Measurements from ENCODE around the gene BRD4.

DNA sequence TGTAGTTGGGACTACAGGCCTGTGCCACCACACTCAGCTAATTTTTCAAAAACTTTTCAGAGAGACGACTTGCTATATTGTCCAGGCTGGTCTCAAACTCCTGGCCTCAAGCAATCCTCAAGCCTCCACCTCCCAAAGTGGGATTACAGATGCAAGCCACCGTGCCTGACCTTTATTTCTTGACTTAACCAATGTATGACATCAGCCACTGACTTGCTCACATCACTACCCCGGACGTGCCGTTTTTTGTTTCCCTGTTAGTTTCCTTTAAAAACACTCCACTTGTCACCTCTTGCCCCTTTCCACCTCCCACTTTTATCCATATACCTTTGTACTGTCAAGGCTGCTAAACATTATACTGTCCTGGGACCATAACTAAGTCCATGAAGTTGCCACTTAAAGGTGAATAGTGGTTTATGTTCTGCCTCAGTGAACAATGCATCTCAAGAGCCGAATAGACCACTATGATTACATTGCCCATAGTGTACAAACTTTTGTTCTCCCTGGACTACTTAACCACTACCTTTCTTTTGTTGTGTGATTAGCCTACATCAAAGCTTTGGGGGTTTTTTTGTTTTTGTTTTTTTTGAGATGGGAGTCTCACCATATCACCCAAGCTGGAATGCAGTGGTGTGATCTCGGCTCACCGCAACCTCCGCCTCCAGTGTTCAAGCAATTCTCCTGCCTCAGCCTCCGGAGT is 97.8 kb downstream of the BRD4 start:
- TF ChIP-seq, protein P1, sequence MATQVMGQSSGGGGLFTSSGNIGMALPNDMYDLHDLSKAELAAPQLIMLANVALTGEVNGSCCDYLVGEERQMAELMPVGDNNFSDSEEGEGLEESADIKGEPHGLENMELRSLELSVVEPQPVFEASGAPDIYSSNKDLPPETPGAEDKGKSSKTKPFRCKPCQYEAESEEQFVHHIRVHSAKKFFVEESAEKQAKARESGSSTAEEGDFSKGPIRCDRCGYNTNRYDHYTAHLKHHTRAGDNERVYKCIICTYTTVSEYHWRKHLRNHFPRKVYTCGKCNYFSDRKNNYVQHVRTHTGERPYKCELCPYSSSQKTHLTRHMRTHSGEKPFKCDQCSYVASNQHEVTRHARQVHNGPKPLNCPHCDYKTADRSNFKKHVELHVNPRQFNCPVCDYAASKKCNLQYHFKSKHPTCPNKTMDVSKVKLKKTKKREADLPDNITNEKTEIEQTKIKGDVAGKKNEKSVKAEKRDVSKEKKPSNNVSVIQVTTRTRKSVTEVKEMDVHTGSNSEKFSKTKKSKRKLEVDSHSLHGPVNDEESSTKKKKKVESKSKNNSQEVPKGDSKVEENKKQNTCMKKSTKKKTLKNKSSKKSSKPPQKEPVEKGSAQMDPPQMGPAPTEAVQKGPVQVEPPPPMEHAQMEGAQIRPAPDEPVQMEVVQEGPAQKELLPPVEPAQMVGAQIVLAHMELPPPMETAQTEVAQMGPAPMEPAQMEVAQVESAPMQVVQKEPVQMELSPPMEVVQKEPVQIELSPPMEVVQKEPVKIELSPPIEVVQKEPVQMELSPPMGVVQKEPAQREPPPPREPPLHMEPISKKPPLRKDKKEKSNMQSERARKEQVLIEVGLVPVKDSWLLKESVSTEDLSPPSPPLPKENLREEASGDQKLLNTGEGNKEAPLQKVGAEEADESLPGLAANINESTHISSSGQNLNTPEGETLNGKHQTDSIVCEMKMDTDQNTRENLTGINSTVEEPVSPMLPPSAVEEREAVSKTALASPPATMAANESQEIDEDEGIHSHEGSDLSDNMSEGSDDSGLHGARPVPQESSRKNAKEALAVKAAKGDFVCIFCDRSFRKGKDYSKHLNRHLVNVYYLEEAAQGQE (IDR thresholded peaks at IDR 0.05; ENCODE audit: low read depth, low read length): no peak
- TF ChIP-seq, protein P2, sequence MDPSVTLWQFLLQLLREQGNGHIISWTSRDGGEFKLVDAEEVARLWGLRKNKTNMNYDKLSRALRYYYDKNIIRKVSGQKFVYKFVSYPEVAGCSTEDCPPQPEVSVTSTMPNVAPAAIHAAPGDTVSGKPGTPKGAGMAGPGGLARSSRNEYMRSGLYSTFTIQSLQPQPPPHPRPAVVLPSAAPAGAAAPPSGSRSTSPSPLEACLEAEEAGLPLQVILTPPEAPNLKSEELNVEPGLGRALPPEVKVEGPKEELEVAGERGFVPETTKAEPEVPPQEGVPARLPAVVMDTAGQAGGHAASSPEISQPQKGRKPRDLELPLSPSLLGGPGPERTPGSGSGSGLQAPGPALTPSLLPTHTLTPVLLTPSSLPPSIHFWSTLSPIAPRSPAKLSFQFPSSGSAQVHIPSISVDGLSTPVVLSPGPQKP (IDR thresholded peaks at IDR 0.05; ENCODE audit: low read depth, low read length): no peak
- TF ChIP-seq, protein P3, sequence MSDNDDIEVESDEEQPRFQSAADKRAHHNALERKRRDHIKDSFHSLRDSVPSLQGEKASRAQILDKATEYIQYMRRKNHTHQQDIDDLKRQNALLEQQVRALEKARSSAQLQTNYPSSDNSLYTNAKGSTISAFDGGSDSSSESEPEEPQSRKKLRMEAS (IDR thresholded peaks at IDR 0.05; ENCODE audit: low read depth, low read length): no peak
- TF ChIP-seq BACH1 (IDR thresholded peaks at IDR 0.05; ENCODE audit: borderline replicate concordance): no peak
- TF ChIP-seq, protein P4, sequence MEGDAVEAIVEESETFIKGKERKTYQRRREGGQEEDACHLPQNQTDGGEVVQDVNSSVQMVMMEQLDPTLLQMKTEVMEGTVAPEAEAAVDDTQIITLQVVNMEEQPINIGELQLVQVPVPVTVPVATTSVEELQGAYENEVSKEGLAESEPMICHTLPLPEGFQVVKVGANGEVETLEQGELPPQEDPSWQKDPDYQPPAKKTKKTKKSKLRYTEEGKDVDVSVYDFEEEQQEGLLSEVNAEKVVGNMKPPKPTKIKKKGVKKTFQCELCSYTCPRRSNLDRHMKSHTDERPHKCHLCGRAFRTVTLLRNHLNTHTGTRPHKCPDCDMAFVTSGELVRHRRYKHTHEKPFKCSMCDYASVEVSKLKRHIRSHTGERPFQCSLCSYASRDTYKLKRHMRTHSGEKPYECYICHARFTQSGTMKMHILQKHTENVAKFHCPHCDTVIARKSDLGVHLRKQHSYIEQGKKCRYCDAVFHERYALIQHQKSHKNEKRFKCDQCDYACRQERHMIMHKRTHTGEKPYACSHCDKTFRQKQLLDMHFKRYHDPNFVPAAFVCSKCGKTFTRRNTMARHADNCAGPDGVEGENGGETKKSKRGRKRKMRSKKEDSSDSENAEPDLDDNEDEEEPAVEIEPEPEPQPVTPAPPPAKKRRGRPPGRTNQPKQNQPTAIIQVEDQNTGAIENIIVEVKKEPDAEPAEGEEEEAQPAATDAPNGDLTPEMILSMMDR (IDR thresholded peaks at IDR 0.05 in 2 of 3, conservative IDR thresholded peaks at IDR 0.05 in 1 of 3; ENCODE audit: control insufficient read depth in 2 of 3, extremely low read depth in 1 of 3, insufficient read depth in 1 of 3, low read depth in 3 of 3, low read length in 3 of 3): no peak
- no peak for TF ChIP-seq PML (IDR thresholded peaks at IDR 0.05; ENCODE audit: low read length)
- TF ChIP-seq EZH2 (IDR thresholded peaks at IDR 0.05; ENCODE audit: borderline replicate concordance, control insufficient read depth, low read depth, low read length): no peak
- no peak for TF ChIP-seq POLR2AphosphoS5 (IDR thresholded peaks at IDR 0.05; ENCODE audit: low read length)
- no peak for TF ChIP-seq POLR2A (IDR thresholded peaks at IDR 0.05; ENCODE audit: low read depth, low read length)
- TF ChIP-seq, protein P5, sequence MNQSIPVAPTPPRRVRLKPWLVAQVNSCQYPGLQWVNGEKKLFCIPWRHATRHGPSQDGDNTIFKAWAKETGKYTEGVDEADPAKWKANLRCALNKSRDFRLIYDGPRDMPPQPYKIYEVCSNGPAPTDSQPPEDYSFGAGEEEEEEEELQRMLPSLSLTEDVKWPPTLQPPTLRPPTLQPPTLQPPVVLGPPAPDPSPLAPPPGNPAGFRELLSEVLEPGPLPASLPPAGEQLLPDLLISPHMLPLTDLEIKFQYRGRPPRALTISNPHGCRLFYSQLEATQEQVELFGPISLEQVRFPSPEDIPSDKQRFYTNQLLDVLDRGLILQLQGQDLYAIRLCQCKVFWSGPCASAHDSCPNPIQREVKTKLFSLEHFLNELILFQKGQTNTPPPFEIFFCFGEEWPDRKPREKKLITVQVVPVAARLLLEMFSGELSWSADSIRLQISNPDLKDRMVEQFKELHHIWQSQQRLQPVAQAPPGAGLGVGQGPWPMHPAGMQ (IDR thresholded peaks at IDR 0.05; ENCODE audit: borderline replicate concordance): no peak
- no peak for TF ChIP-seq NFXL1 (IDR thresholded peaks at IDR 0.05; ENCODE audit: borderline replicate concordance)
- TF ChIP-seq MXI1 (IDR thresholded peaks at IDR 0.05; ENCODE audit: low read depth, low read length): no peak
